NCI-H226 (cell line): ENCODE data around the gene DKC1.
A peak's percentile ranks its signal among the peaks of the same experiment; 100 is the strongest.

Experiments used
- DNase-seq: peaks from one replicate; pipeline ENCODE4 v3.0.0-alpha.2; 2015

DKC1 gene

GRCh38 chrX:154762537-154763296, at the start of gene DKC1:
TSS of gene DKC1 (plus strand) at chrX:154762864. CDS start at chrX:154762966, 102 bp downstream.
- peak; percentile 92 for DNase-seq

GRCh38 chrX:154714925-154715324, 47.7 kb upstream of the DKC1 start:
- DNase-seq, result no peak

GRCh38 chrX:154715825-154716224, 46.8 kb upstream of the DKC1 start:
- no peak for DNase-seq

- DNase-seq, result no peak
Measured at GRCh38 chrX:154717824-154718223, 44.8 kb upstream of the DKC1 start.

- no peak for DNase-seq
Measured at GRCh38 chrX:154718616-154719015, 44.0 kb upstream of the DKC1 start.

GRCh38 chrX:154719132-154719675, 43.5 kb upstream of the DKC1 start:
- peak; percentile 19 for DNase-seq

- DNase-seq, result no peak
Measured at GRCh38 chrX:154720067-154720466, 42.6 kb upstream of the DKC1 start.

GRCh38 chrX:154721155-154721554, 41.5 kb upstream of the DKC1 start:
- no peak for DNase-seq

- DNase-seq, result no peak
Measured at GRCh38 chrX:154724993-154725756, 37.5 kb upstream of the DKC1 start.

- peak; percentile 42 for DNase-seq
Measured at GRCh38 chrX:154727418-154727817, 35.2 kb upstream of the DKC1 start.

- peak; percentile 75 for DNase-seq
Measured at GRCh38 chrX:154727871-154728270, 34.8 kb upstream of the DKC1 start.

- DNase-seq, result no peak
Measured at GRCh38 chrX:154728431-154729190, 34.1 kb upstream of the DKC1 start.

- no peak for DNase-seq
Measured at GRCh38 chrX:154729439-154729838, 33.2 kb upstream of the DKC1 start.

GRCh38 chrX:154730253-154730891, 32.3 kb upstream of the DKC1 start:
- peak; percentile 49 for DNase-seq

- DNase-seq, result no peak
Measured at GRCh38 chrX:154731184-154731583, 31.5 kb upstream of the DKC1 start.

GRCh38 chrX:154731881-154732280, 30.8 kb upstream of the DKC1 start:
- DNase-seq, result no peak

- DNase-seq, result peak; percentile 51
Measured at GRCh38 chrX:154732421-154733065, 30.1 kb upstream of the DKC1 start.

GRCh38 chrX:154733066-154733425, 29.6 kb upstream of the DKC1 start:
- no peak for DNase-seq

- DNase-seq, result peak; percentile 55
Measured at GRCh38 chrX:154734061-154734781, 28.4 kb upstream of the DKC1 start.

GRCh38 chrX:154735695-154736393, 26.8 kb upstream of the DKC1 start:
- peak; percentile 85 for DNase-seq

- peak; percentile 58 for DNase-seq
Measured at GRCh38 chrX:154737136-154737535, 25.5 kb upstream of the DKC1 start.
